Fibroblast of pulmonary artery (primary cell): Measurements from ENCODE around the gene NSMF.

ENCODE experiments used
- DNase-seq: peaks from one replicate; pipeline ENCODE4 v3.0.0-alpha.2; 2010; ENCODE audit warnings: low read depth
- H3K4me3 ChIP-seq: replicated peaks from 2 replicates; pipeline ENCODE4 v1.5.1; 2011; ENCODE audit warnings: low read depth, mild to moderate bottlenecking, control low read depth, low read length, moderate library complexity
- CTCF ChIP-seq: IDR thresholded peaks from 2 replicates; pipeline ENCODE4 v1.5.1; 2011; ENCODE audit warnings: mild to moderate bottlenecking, control low read depth, low read length, inconsistent platforms; ENCODE audit errors: missing control alignments

Gene NSMF

GRCh38 chr9:137479892-137480685 is 21.0 kb upstream of the NSMF start:
- TF ChIP-seq CTCF: no peak
- no peak for DNase-seq
- no peak overlapping the region for H3K4me3 ChIP-seq

- no peak for DNase-seq
- H3K4me3 ChIP-seq: no peak overlapping the region
- no peak for TF ChIP-seq CTCF
These were observed 20.1 kb upstream of the NSMF start for GRCh38 chr9:137478962-137479861.

- no peak for DNase-seq
- no peak for TF ChIP-seq CTCF
- no peak overlapping the region for H3K4me3 ChIP-seq
These were observed 19.5 kb upstream of the NSMF start for GRCh38 chr9:137478613-137478961.

GRCh38 chr9:137477778-137478612 is 18.9 kb upstream of the NSMF start:
- no peak overlapping the region for H3K4me3 ChIP-seq
- no peak for TF ChIP-seq CTCF
- no peak for DNase-seq

- DNase-seq: no peak
- TF ChIP-seq CTCF: no peak
- no peak overlapping the region for H3K4me3 ChIP-seq
These were observed 17.7 kb upstream of the NSMF start for GRCh38 chr9:137476856-137477255.

GRCh38 chr9:137475666-137476065 is 16.5 kb upstream of the NSMF start:
- no peak for DNase-seq
- H3K4me3 ChIP-seq: no peak overlapping the region
- no peak for TF ChIP-seq CTCF
